Psoas muscle (tissue), 8 donors: ENCODE data around the gene RAB30. TPM values are rescaled to one million over a fixed set of nuclear protein-coding genes. Genes with fewer than 3 reads are reported as not detected.

Source experiments
- ATAC-seq, 4 donors: fragments of 200-7000 bp; cut with Tn5 transposase; one replicate each; pipeline ENCODE4 v1.9.1; 2020; ENCODE audit warnings: moderate library complexity in 3 of 4, mild to moderate bottlenecking in 2 of 4
- DNase-seq, 2 donors: peaks; one replicate each; pipeline ENCODE4 v3.0.0-alpha.2; 2020
- H3K27ac ChIP-seq: fragments of 200-600 bp; one replicate; pipeline ENCODE4 v1.8.0; 2022
- H3K27me3 ChIP-seq, 3 donors: fragments of 200-600 bp in 1 of 3; one replicate each; pipeline versions ENCODE4 v1.6.1 to v1.8.0; 2013 to 2022; ENCODE audit warnings: low read length in 2 of 3, mild to moderate bottlenecking in 2 of 3, moderate library complexity in 1 of 3; ENCODE audit not compliant: insufficient read depth in 3 of 3
- H3K36me3 ChIP-seq, 2 donors: fragments of 200-600 bp in 1 of 2; one replicate each; pipeline versions ENCODE4 v1.6.1 to v1.8.0; 2013 to 2022; ENCODE audit warnings: low read depth in 1 of 2, mild to moderate bottlenecking in 1 of 2, moderate library complexity in 1 of 2; ENCODE audit not compliant: insufficient read depth in 1 of 2
- H3K4me1 ChIP-seq: fragments of 200-600 bp; one replicate; pipeline ENCODE4 v1.8.0; 2022
- H3K4me3 ChIP-seq: fragments of 200-600 bp; one replicate; pipeline ENCODE4 v1.8.0; 2022; ENCODE audit warnings: mild to moderate bottlenecking
- H3K9me3 ChIP-seq: fragments of 200-600 bp; one replicate; pipeline ENCODE4 v1.8.0; 2022
- WGBS, 3 donors: extraction: QIAGEN DNeasy Blood & Tissue Kit; methylation state at CpG; one replicate each; pipeline versions ENCODE4 v1.1.6 to v1.1.7; 2013; 5-methylcytosine and 5-hydroxymethylcytosine counted together
- intact Hi-C, 2 donors: fragments of 100-400 bp; cut with DNase I; formaldehyde crosslinking; loops; one replicate each; pipeline versions ENCODE4 v1.11.0 to v1.14.2; 2022
- polyA plus RNA-seq, 3 donors: library from polyadenylated mRNA; stranded (reverse); fragments of 200-250 nt; gene quantifications; one replicate each; pipeline ENCODE4 v1.2.3, GENCODE V29; 2013
- total RNA-seq, 4 donors: library from RNA; stranded (reverse); fragmentation: NEBNext Ultra II Directional in 2 of 4; extraction: Animal tissue kit (Norgen Biotek cat#: 25700) in 2 of 4; gene quantifications; one replicate each; pipeline versions ENCODE4 v1.2.1 to v1.2.4, GENCODE V29; 2021 to 2023
- TF ChIP-seq, protein P1 (sequence below): fragments of 200-600 bp; IDR thresholded peaks from one replicate; pipeline ENCODE4 v1.8.0; 2022; ENCODE audit warnings: antibody characterized with exemption
- donor health status: healthy with polysubstance abuse.
- donor health status: DM: no; HTN: no; CAD: no; lungs with moderate emphysema.
- donor health status: Bipolar disorder and iron deficiency.
- donor health status: healthy.
- donor health status: DM: yes; HTN: yes; CAD: no.
- donor health status: DM: no; HTN: no; CAD: no.
- donor health status: DM: no; HTN: no; CAD: no.
- donor health status: DM: yes; HTN: yes; CAD: no.

Gene RAB30
- total and polyA plus RNA-seq, 7 donors = 3.4 to 89.7 (median 21.5) TPM

DNA sequence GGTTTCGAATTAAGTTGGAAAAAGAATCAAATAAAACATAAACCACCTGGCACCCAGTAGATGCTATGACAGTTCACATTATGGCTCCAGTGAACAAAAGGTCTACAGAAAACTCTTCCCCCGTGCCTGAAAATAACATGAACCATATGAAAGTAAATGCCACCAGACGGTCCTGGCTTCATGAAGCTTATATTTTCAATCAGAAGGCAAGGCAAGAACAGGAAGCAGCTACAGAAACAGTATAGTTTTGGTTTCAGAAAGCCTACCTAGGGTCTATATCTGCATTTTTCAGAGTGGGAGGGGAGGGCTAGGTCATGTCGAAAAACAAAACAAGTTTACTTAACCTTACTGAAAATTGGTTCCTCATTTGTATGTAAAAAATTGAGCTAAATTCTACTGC is 9.8 kb downstream of the RAB30 start:
- Histone ChIP-seq H3K4me1 (peaks cover 57% of the 10 kb centered on the region), H3K9me3 (no peaks in the 10 kb centered on the region), H3K4me3 (no peak overlapping the region), H3K27ac (no peak overlapping the region), H3K27me3 (no peaks in the 10 kb centered on the region), H3K36me3 (no peaks in the 10 kb centered on the region)
- ATAC-seq = no peak
- TF ChIP-seq, protein P1, sequence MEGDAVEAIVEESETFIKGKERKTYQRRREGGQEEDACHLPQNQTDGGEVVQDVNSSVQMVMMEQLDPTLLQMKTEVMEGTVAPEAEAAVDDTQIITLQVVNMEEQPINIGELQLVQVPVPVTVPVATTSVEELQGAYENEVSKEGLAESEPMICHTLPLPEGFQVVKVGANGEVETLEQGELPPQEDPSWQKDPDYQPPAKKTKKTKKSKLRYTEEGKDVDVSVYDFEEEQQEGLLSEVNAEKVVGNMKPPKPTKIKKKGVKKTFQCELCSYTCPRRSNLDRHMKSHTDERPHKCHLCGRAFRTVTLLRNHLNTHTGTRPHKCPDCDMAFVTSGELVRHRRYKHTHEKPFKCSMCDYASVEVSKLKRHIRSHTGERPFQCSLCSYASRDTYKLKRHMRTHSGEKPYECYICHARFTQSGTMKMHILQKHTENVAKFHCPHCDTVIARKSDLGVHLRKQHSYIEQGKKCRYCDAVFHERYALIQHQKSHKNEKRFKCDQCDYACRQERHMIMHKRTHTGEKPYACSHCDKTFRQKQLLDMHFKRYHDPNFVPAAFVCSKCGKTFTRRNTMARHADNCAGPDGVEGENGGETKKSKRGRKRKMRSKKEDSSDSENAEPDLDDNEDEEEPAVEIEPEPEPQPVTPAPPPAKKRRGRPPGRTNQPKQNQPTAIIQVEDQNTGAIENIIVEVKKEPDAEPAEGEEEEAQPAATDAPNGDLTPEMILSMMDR = no peak
- no peak for DNase-seq
- WGBS, 3 donors = 74 to 89% (median 75%) methylated on average over 4 of the region's 4 CpGs
- intact Hi-C loops = no loop called here

DNA sequence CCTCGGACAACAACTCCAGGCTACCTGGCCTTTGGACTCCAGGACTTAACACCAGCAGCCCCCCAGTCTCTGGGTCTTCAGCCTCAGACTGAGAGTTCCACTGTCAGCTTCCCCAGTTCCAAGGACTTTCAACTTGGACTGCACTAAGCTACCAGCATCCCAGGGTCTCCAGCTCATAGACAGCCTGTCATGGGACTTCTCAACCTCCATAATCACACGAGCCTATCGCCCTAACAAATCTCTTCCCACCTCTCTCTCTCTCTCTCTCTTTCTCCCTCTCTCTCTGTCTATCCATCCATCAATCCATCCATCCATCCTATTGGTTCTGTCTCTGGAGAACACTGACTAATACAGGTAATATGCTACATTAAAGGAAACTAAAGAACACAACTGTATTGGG is 10.7 kb downstream of the RAB30 start:
- Histone ChIP-seq H3K27ac (no peak overlapping the region), H3K9me3 (no peaks in the 10 kb centered on the region), H3K4me3 (no peak overlapping the region), H3K36me3 (no peaks in the 10 kb centered on the region), H3K4me1 (peaks cover 59% of the 10 kb centered on the region), H3K27me3 (no peaks in the 10 kb centered on the region)
- TF ChIP-seq, protein P1 = no peak
- 87 to 98% (median 91%) methylated on average over 3 of the region's 3 CpGs for WGBS, 3 donors
- ATAC-seq (no peak), DNase-seq (no peak)
- intact Hi-C loops = no loop called here

DNA sequence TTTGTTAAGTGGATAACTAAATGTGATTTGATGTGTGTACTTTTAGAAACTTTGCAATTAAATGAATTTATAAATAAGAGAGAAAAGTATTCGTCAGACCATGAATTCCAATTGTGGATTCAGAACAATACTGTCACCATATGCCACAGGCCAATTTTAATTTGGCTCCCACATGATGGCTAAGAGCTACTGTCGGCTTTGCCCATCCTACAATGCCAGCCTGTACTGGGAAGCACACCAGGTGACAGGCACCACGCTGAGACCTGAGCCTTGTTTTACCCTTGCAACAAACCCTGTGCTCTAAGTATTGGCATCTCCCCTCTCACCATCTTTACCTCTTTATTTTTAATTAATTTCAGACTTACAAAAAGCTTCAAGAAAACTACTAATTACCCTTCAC is 14.0 kb downstream of the RAB30 start:
- Histone ChIP-seq H3K36me3 (no peaks in the 10 kb centered on the region), H3K4me3 (no peak overlapping the region), H3K9me3 (no peaks in the 10 kb centered on the region), H3K27me3 (no peaks in the 10 kb centered on the region), H3K4me1 (peaks cover 56% of the 10 kb centered on the region), H3K27ac (peak overlapping the region; percentile 4)
- TF ChIP-seq, protein P1 = no peak
- no peak for DNase-seq
- ATAC-seq = peak in 2 of 4 donors; percentile 48 to 56
- intact Hi-C loops = no loop called here
- whole genome bisulfite sequencing, 3 donors = 36 to 53% (median 52%) methylated on average over 3 of the region's 3 CpGs

DNA sequence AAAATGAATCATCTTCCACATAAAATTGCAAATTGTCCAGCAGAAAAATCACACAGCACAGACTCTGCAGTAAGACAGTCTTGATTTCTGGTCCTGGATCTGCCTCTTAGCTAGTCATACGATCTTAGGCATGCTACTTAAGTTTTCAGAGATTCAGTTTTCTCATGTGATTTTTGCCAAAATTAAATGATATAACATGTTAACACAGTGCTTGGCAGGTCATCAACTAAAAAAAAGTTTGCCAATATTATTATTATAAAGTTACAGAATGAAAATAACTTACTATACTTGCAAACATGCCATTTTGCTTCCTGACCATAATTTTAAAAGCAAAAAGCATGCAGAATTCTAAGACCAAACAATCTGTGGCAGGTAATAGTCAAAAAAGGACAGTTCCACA is 15.1 kb downstream of the RAB30 start:
- Histone ChIP-seq H3K4me1 (peaks cover 60% of the 10 kb centered on the region), H3K36me3 (no peaks in the 10 kb centered on the region), H3K4me3 (no peak overlapping the region), H3K27ac (peak overlapping the region; percentile 8), H3K9me3 (no peaks in the 10 kb centered on the region), H3K27me3 (no peaks in the 10 kb centered on the region)
- TF ChIP-seq, protein P1 = no peak
- DNase-seq (no peak), ATAC-seq (no peak)
- 57 to 81% (median 60%) methylated on average over 1 of the region's 1 CpG for WGBS, 3 donors
- intact Hi-C loops = no loop called here

DNA sequence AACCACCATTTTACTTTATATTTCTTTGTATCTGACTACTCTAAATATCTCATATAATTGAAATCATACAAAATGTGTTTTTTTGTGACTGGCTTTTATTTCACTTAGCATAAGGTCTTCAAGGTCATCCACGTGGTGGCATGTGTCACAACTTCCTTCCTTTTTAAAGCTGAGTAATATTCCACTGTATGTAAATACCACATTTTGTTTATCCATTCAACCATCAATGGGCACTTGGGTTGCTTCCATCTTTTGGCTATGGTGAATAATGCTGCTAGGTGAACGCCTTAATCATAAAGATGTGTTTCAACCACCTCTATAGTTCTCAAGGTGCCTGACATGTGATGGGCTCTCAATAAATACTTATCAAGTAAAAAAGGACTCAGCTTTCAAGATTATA is 15.5 kb downstream of the RAB30 start:
- Histone ChIP-seq H3K4me1 (peaks cover 64% of the 10 kb centered on the region), H3K27me3 (no peaks in the 10 kb centered on the region), H3K9me3 (no peaks in the 10 kb centered on the region), H3K4me3 (no peak overlapping the region), H3K36me3 (no peaks in the 10 kb centered on the region), H3K27ac (peak overlapping the region; percentile 8)
- TF ChIP-seq, protein P1 = no peak
- intact Hi-C loops = no loop called here
- no peak for DNase-seq
- no peak for ATAC-seq
- WGBS, 3 donors = 74 to 81% (median 80%) methylated on average over 2 of the region's 2 CpGs
